HG03108 (cell line): ENCODE data around the gene IPO8.
"Not testable (repeated sequence)": the region's sequence is repeated elsewhere in the genome, so short reads cannot be mapped to it uniquely, and the experiment has no call there.

Experiments used
- ATAC-seq: cut with Tn5 transposase; IDR thresholded peaks from one replicate; pipeline ENCODE4 v1.9.1; 2021; ENCODE audit warnings: moderate library complexity; ENCODE audit not compliant: unreplicated experiment

The IPO8 gene

DNA sequence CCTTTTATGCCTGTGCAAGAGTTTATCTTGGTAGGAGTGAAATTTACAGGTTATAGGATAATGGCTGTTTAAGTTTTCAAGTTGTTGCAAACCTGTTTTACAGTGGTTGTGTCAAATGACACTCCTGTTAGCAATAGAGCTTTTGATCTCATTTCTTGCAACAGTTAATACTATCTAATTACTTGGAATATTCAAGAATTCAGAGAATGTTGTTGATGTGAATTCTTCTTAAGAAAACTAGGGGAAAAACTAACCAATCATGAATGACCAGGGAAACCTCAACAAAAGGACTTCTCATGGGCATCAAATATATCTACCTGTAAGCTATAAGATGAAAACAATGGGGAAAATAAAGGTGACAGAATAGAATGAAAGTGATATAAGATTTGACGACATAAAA is 85.0 kb downstream of the IPO8 start:
- ATAC-seq, result no peak

GRCh38 chr12:30609819-30610218 is 85.8 kb downstream of the IPO8 start:
- not testable (repeated sequence) for ATAC-seq

DNA sequence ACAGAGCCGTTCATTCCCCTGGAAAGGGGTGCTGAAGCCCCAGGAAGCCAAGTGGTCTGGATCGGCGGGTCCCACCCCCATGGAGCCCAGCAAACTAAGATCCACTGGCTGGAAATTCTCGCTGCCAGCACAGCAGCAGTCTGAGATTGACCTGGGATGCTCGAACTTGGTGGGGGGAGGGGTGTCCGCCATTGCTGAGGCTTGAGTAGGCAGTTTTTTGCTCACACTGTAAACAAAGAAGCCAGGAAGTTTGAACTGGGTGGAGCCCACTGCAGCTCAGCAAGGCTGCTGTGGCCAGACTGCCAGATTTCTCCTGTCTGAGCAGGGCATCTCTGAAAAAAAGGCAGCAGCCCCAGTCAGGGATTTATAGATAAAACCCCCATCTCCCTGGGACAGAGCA is 91.4 kb downstream of the IPO8 start:
- ATAC-seq, result not testable (repeated sequence)

DNA sequence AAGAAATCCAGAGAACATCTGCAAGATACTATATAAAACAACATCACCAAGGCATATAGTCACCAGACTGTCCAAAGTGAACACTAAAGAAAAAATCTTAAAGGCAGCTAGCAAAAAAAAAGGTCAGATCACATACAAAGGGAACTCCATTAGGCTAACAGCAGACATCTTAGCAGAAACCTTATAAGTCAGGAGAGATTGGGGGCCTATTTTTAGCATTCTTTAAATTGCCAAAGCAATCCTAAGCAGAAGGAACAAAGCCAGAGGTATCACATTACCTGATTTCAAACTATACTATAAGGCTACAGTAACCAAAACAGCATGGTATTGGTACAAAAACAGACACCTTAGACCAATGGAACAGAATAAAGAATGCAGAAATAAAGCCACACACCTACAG is 92.5 kb downstream of the IPO8 start:
- no peak for ATAC-seq

DNA sequence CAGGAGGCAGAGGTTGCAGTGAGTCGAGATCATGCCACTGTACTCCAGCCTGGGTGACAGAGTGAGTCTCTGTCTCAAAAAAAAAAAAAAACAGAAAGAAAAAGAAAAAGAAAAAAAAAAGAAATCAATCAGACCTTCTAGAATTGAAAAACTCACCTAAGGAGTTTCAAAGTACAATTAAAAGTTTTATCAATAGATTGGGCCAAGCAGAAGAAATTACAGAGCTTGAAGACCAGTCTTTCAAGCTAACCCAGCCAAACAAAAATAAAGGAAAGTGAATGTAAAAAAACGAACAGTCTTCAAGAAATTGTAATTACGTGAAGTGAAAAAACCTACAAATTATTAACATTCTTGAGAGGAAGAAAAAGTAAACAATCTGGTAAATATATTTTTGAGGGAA is 93.0 kb downstream of the IPO8 start:
- ATAC-seq, result no peak

DNA sequence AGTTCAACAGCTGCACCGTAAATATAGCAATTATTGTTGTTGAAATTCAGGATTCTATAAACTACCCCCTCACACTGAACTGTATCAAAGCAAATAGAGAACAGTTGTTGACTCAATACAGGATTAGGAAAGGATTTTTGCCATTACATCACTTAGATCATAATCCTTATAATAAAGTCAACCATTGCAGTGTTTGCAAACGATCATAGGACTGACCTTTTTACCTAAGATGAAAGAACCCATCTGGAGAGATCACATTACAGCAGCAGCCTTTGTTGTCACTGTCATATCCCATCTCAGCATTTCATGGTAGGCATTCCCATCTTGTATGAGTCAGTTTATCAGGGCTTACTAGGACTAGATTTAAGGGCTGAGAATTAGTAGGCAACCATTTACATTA is 96.1 kb downstream of the IPO8 start:
- ATAC-seq, result no peak

DNA sequence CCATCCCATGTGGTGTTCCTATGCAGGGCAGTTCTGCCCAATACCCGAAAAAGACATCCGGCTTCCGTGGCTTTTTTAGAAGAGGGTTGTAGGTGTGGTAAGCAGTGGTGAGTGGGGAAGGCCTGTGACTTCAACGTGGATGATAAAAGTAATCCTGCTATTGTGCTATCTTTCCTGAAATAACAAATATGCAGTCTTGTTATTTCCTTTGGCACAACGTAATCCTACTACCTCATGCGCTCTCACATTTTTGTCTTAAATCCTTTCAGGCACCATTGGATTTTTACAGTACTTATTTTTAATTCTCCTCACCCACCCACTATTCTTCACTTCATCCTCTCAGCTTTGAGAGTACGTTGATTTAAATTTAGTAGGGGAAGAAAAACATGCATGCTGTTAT is 96.8 kb downstream of the IPO8 start:
- no peak for ATAC-seq

DNA sequence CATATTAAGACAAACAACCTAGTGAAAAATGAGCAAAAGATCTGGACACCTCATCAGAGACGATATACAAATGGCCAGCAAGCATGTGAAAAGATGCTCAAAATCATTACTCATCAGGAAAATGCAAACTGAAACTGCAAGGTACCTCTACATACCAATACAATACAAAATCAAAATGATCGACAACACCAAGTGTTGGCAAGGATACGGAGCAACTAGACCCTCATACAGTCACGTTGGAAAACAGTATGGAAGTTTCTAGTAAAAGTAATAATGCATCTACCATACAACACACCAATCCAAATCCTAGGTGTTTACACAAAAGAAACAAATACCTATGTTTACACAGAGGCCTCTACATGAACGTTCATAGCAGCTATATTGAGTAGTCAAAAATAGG is 99.9 kb downstream of the IPO8 start:
- no peak for ATAC-seq

- no peak for ATAC-seq
Observed at GRCh38 chr12:30594509-30594908, 101.2 kb downstream of the IPO8 start.

DNA sequence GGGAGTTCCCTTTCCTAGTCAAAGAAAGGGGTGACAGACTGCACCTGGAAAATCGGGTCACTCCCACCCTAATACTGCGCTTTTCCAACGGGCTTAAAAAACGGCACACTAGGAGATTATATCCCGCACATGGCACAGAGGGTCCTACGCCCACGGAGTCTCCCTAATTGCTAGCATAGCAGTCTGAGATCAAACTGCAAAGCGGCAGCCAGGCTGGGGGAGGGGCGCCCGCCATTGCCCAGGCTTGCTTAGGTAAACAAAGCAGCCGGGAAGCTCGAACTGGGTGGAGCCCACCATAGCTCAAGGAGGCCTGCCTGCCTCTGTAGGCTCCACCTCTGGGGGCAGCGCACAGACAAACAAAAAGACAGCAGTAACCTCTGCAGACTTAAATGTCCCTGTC is 107.1 kb downstream of the IPO8 start:
- not testable (repeated sequence) for ATAC-seq

GRCh38 chr12:30587782-30588181 is 107.9 kb downstream of the IPO8 start:
- no peak for ATAC-seq

DNA sequence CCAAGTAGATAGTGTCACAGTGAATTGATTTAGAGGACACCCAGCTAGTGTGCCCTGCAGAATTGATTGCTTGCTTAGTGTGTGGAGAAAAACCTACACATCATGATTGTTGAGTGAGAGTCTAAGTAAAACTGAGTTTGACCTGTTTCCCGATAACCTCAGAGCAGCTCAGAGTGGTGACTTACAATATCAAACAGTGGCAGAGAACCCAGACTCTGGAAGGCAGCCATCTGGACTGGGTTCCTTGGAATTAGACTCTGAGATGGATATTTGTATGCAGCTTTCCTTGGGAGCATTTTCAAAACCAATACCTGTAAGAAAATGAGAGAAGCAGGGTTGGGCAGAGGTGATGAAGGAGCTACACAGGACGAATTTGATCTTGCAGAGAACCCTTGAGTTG is 109.8 kb downstream of the IPO8 start:
- ATAC-seq, result no peak

GRCh38 chr12:30582943-30583342 is 112.7 kb downstream of the IPO8 start:
- no peak for ATAC-seq

DNA sequence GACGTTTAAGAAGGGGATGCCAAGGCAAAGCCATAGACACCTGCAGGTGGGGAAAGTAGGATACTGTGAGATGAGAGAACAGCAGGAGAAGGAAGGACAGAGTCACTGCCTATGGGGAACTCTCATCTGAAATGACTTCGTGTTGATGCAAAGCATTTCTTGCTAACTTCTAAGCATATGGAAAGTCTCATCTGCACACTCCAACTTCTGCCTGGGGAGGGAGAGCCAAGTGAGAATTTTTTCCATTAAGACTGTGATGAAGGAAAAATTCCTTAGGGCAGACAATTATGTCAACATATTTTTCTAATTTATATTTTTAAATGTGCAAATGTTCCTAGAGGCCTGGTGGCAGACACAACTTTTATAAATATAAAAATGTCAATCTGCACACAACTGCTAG is 115.3 kb downstream of the IPO8 start:
- ATAC-seq, result no peak
